HepG2 (cell line): ENCODE data around the gene ELOVL5. TPM values are rescaled to one million over a fixed set of nuclear protein-coding genes. Genes with fewer than 3 reads are reported as not detected.

Source experiments
- FOXJ3 ChIP-seq: sonication (generic); formaldehyde crosslinking; IDR thresholded peaks from 2 replicates; pipeline ENCODE4 v1.4.0; 2020; ENCODE audit warnings: missing genetic modification reagents, mild to moderate bottlenecking, borderline replicate concordance
- GABPB1 ChIP-seq: IDR thresholded peaks from 2 replicates; pipeline ENCODE4 v1.6.1; 2016; ENCODE audit warnings: mild to moderate bottlenecking, missing genetic modification reagents, moderate library complexity, missing compliant biosample characterization
- NCOR1 ChIP-seq: fragments of 200-600 bp; sonication (generic); IDR thresholded peaks from 2 replicates; pipeline ENCODE4 v1.7.0; 2017; ENCODE audit warnings: antibody characterized with exemption, low read length, borderline replicate concordance
- NFE2L1 ChIP-seq: sonication (generic); formaldehyde crosslinking; IDR thresholded peaks from 2 replicates; pipeline ENCODE4 v1.4.0; 2020; ENCODE audit warnings: missing genetic modification reagents, mild to moderate bottlenecking, borderline replicate concordance
- SUZ12 ChIP-seq: fragments of 150-350 bp; IDR thresholded peaks from 2 replicates; pipeline ENCODE4 v1.6.1; 2014; ENCODE audit warnings: low read depth, low read length
- ZMAT3 ChIP-seq: sonication (generic); formaldehyde crosslinking; conservative IDR thresholded peaks from 2 replicates; pipeline ENCODE4 v1.7.0; 2021; ENCODE audit warnings: missing genetic modification reagents
- ZNF431 ChIP-seq: sonication (generic); formaldehyde crosslinking; IDR thresholded peaks from 2 replicates; pipeline ENCODE4 v1.9.0; 2022; ENCODE audit warnings: missing genetic modification reagents, low read depth, mild to moderate bottlenecking, borderline replicate concordance
- ZNF737 ChIP-seq: sonication (generic); formaldehyde crosslinking; IDR thresholded peaks from 2 replicates; pipeline ENCODE4 v1.5.0; 2020; ENCODE audit warnings: missing genetic modification reagents, mild to moderate bottlenecking, borderline replicate concordance
- polyA plus RNA-seq, 8 experiments: library from polyadenylated mRNA; depleted of rRNA in 3 of 8; stranded (reverse) in 7 of 8; unstranded in 1 of 8; fragments of >200 nt; fragmentation: Illumina TruSeq in 4 of 8; extraction: Trizol in 4 of 8; gene quantifications; 2 replicates each; pipeline versions ENCODE4 v1.2.1 to v1.2.3, GENCODE V29; 2011 to 2016; ENCODE audit warnings: low read depth in 4 of 8, missing spikeins in 1 of 8, mixed read lengths in 1 of 8; ENCODE audit not compliant: insufficient read depth in 1 of 8
- total RNA-seq, 5 experiments: library from RNA; depleted of rRNA; stranded (reverse); fragments of >200 nt; fragmentation: Illumina TruSeq; extraction: Trizol; gene quantifications; 2 replicates each; pipeline ENCODE4 v1.2.3, GENCODE V29; 2016; ENCODE audit warnings: low read depth in 1 of 5
- TF ChIP-seq, protein P1 (sequence below): sonication (generic); formaldehyde crosslinking; IDR thresholded peaks from 2 replicates; pipeline ENCODE4 v1.4.0; 2020; ENCODE audit warnings: mild to moderate bottlenecking, missing genetic modification reagents
- TF ChIP-seq, protein P2 (sequence below): sonication (generic); formaldehyde crosslinking; IDR thresholded peaks from 2 replicates; pipeline ENCODE4 v1.4.0; 2020; ENCODE audit warnings: missing genetic modification reagents, borderline replicate concordance
- TF ChIP-seq, protein P3 (sequence below): sonication (generic); formaldehyde crosslinking; IDR thresholded peaks from 2 replicates; pipeline ENCODE4 v1.5.0; 2020; ENCODE audit warnings: missing genetic modification reagents
- TF ChIP-seq, protein P4 (sequence below): sonication (generic); formaldehyde crosslinking; IDR thresholded peaks from 2 replicates; pipeline ENCODE4 v1.5.0; 2020; ENCODE audit warnings: mild to moderate bottlenecking, missing genetic modification reagents, borderline replicate concordance

ELOVL5 gene
- total and polyA plus RNA-seq, 2 of the 13 experiments (the other 11 are each of a cell fraction or from before 2014, with no cell fraction given), result 50.1 to 72.4 TPM

DNA sequence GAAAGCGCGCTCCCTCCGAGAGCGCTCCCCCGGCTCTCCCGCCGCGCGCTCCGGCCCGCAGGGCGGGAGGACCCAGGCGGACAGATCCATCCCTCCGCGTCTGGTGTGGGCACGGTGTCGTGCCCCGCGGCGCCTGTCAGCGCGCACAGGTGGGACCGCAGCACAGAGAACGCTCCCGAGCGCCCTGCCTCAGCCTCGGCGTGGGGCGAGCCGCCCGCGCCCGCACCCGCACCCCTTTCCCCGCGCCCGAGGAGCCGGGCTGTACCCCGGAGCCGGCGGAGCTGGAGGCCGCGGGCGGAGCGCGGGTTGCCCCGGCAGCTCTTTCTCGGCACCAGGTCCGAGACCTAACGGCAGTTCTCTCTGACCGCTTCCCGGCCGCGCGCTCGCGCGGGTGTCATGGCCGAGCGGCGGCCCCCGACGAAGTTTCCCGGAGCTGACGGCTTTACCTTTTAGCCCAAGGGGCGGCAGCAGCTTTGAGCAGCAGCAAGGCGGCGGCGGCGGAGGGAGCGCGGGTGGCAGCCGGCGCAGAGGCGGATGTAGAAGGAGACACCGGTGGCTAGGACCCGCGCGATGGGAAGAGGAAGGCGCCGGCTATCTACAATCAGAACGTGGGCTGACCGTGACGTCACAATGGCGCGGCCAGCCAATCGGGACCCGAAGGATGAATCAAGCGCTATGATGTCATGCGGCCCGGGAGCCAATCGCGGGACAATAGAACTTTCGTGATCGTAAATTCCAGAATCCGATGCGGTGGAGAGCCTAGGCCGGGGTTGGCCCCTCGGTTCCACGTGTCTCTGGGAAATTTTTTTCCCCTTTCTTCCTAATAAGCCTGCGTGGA lies at the start of gene ELOVL5 (continued):
- TF ChIP-seq, protein P1, sequence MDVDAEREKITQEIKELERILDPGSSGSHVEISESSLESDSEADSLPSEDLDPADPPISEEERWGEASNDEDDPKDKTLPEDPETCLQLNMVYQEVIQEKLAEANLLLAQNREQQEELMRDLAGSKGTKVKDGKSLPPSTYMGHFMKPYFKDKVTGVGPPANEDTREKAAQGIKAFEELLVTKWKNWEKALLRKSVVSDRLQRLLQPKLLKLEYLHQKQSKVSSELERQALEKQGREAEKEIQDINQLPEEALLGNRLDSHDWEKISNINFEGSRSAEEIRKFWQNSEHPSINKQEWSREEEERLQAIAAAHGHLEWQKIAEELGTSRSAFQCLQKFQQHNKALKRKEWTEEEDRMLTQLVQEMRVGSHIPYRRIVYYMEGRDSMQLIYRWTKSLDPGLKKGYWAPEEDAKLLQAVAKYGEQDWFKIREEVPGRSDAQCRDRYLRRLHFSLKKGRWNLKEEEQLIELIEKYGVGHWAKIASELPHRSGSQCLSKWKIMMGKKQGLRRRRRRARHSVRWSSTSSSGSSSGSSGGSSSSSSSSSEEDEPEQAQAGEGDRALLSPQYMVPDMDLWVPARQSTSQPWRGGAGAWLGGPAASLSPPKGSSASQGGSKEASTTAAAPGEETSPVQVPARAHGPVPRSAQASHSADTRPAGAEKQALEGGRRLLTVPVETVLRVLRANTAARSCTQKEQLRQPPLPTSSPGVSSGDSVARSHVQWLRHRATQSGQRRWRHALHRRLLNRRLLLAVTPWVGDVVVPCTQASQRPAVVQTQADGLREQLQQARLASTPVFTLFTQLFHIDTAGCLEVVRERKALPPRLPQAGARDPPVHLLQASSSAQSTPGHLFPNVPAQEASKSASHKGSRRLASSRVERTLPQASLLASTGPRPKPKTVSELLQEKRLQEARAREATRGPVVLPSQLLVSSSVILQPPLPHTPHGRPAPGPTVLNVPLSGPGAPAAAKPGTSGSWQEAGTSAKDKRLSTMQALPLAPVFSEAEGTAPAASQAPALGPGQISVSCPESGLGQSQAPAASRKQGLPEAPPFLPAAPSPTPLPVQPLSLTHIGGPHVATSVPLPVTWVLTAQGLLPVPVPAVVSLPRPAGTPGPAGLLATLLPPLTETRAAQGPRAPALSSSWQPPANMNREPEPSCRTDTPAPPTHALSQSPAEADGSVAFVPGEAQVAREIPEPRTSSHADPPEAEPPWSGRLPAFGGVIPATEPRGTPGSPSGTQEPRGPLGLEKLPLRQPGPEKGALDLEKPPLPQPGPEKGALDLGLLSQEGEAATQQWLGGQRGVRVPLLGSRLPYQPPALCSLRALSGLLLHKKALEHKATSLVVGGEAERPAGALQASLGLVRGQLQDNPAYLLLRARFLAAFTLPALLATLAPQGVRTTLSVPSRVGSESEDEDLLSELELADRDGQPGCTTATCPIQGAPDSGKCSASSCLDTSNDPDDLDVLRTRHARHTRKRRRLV (CRISPR knock-in tag), result peak; percentile 79
- TF ChIP-seq NFE2L1 (CRISPR knock-in tag), result no peak
- no peak for TF ChIP-seq SUZ12
- TF ChIP-seq FOXJ3 (CRISPR knock-in tag), result peak; percentile 83
- TF ChIP-seq ZMAT3 (CRISPR knock-in tag), result peak; percentile 21
- TF ChIP-seq ZNF431 (CRISPR knock-in tag), result peak; percentile 33
- no peak for TF ChIP-seq NCOR1
- TF ChIP-seq, protein P2, sequence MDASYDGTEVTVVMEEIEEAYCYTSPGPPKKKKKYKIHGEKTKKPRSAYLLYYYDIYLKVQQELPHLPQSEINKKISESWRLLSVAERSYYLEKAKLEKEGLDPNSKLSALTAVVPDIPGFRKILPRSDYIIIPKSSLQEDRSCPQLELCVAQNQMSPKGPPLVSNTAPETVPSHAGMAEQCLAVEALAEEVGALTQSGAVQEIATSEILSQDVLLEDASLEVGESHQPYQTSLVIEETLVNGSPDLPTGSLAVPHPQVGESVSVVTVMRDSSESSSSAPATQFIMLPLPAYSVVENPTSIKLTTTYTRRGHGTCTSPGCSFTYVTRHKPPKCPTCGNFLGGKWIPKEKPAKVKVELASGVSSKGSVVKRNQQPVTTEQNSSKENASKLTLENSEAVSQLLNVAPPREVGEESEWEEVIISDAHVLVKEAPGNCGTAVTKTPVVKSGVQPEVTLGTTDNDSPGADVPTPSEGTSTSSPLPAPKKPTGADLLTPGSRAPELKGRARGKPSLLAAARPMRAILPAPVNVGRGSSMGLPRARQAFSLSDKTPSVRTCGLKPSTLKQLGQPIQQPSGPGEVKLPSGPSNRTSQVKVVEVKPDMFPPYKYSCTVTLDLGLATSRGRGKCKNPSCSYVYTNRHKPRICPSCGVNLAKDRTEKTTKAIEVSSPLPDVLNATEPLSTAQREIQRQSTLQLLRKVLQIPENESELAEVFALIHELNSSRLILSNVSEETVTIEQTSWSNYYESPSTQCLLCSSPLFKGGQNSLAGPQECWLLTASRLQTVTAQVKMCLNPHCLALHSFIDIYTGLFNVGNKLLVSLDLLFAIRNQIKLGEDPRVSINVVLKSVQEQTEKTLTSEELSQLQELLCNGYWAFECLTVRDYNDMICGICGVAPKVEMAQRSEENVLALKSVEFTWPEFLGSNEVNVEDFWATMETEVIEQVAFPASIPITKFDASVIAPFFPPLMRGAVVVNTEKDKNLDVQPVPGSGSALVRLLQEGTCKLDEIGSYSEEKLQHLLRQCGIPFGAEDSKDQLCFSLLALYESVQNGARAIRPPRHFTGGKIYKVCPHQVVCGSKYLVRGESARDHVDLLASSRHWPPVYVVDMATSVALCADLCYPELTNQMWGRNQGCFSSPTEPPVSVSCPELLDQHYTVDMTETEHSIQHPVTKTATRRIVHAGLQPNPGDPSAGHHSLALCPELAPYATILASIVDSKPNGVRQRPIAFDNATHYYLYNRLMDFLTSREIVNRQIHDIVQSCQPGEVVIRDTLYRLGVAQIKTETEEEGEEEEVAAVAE (CRISPR knock-in tag), result peak; percentile 70; the same call in 1 of the 2 replicates
- TF ChIP-seq ZNF737 (CRISPR knock-in tag), result no peak
- TF ChIP-seq GABPB1 (CRISPR knock-in tag), result peak; percentile 82
- TF ChIP-seq, protein P3, sequence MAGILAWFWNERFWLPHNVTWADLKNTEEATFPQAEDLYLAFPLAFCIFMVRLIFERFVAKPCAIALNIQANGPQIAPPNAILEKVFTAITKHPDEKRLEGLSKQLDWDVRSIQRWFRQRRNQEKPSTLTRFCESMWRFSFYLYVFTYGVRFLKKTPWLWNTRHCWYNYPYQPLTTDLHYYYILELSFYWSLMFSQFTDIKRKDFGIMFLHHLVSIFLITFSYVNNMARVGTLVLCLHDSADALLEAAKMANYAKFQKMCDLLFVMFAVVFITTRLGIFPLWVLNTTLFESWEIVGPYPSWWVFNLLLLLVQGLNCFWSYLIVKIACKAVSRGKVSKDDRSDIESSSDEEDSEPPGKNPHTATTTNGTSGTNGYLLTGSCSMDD (CRISPR knock-in tag), result no peak; the same call in 1 of the 2 replicates
- TF ChIP-seq, protein P4, sequence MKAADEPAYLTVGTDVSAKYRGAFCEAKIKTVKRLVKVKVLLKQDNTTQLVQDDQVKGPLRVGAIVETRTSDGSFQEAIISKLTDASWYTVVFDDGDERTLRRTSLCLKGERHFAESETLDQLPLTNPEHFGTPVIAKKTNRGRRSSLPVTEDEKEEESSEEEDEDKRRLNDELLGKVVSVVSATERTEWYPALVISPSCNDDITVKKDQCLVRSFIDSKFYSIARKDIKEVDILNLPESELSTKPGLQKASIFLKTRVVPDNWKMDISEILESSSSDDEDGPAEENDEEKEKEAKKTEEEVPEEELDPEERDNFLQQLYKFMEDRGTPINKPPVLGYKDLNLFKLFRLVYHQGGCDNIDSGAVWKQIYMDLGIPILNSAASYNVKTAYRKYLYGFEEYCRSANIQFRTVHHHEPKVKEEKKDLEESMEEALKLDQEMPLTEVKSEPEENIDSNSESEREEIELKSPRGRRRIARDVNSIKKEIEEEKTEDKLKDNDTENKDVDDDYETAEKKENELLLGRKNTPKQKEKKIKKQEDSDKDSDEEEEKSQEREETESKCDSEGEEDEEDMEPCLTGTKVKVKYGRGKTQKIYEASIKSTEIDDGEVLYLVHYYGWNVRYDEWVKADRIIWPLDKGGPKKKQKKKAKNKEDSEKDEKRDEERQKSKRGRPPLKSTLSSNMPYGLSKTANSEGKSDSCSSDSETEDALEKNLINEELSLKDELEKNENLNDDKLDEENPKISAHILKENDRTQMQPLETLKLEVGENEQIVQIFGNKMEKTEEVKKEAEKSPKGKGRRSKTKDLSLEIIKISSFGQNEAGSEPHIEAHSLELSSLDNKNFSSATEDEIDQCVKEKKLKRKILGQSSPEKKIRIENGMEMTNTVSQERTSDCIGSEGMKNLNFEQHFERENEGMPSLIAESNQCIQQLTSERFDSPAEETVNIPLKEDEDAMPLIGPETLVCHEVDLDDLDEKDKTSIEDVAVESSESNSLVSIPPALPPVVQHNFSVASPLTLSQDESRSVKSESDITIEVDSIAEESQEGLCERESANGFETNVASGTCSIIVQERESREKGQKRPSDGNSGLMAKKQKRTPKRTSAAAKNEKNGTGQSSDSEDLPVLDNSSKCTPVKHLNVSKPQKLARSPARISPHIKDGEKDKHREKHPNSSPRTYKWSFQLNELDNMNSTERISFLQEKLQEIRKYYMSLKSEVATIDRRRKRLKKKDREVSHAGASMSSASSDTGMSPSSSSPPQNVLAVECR (CRISPR knock-in tag), result peak; percentile 77; the same call in 1 of the 2 replicates
